OCI-LY1 (cell line): ENCODE measurements around the gene CTNND2.

Experiments used
- EZH2 ChIP-seq: fragments of 200-600 bp; sonication (generic), shearing (Covaris generic); IDR thresholded peaks from 2 replicates; pipeline ENCODE4 v1.8.0; 2017; ENCODE audit warnings: borderline replicate concordance, mixed run types, mild to moderate bottlenecking, antibody characterized with exemption, low read length, moderate library complexity, mixed read lengths
- TF ChIP-seq, protein P1 (sequence below): fragments of 200-600 bp; sonication (generic), shearing (Covaris generic); IDR thresholded peaks from 2 replicates; pipeline ENCODE4 v1.5.1; 2017; ENCODE audit warnings: mild to moderate bottlenecking, antibody characterized with exemption, low read length, moderate library complexity, mixed read lengths

DNA sequence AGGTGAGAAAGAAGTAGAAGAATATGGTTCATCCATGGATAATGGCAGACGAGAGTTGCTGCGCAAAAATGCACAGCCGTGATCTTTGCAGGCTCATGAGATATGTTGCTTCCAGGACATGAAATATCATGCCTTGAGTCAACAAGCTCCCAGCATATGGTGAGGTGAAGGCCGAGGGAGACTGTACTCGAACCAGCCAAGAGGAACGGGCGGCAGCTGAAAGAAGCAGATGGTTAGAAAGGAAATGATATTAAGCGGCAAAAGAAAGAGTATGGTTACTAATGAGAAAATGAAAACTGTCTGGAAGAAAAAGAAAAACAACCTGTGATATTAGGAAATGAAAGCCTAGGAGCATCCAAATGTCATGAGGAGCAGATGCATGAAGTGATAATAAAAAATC lies 798.5 kb downstream of the CTNND2 start:
- TF ChIP-seq, protein P1, sequence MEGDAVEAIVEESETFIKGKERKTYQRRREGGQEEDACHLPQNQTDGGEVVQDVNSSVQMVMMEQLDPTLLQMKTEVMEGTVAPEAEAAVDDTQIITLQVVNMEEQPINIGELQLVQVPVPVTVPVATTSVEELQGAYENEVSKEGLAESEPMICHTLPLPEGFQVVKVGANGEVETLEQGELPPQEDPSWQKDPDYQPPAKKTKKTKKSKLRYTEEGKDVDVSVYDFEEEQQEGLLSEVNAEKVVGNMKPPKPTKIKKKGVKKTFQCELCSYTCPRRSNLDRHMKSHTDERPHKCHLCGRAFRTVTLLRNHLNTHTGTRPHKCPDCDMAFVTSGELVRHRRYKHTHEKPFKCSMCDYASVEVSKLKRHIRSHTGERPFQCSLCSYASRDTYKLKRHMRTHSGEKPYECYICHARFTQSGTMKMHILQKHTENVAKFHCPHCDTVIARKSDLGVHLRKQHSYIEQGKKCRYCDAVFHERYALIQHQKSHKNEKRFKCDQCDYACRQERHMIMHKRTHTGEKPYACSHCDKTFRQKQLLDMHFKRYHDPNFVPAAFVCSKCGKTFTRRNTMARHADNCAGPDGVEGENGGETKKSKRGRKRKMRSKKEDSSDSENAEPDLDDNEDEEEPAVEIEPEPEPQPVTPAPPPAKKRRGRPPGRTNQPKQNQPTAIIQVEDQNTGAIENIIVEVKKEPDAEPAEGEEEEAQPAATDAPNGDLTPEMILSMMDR = no peak
- TF ChIP-seq EZH2 = no peak
